ENCODE data around the gene AADAT.

AADAT gene

DNA sequence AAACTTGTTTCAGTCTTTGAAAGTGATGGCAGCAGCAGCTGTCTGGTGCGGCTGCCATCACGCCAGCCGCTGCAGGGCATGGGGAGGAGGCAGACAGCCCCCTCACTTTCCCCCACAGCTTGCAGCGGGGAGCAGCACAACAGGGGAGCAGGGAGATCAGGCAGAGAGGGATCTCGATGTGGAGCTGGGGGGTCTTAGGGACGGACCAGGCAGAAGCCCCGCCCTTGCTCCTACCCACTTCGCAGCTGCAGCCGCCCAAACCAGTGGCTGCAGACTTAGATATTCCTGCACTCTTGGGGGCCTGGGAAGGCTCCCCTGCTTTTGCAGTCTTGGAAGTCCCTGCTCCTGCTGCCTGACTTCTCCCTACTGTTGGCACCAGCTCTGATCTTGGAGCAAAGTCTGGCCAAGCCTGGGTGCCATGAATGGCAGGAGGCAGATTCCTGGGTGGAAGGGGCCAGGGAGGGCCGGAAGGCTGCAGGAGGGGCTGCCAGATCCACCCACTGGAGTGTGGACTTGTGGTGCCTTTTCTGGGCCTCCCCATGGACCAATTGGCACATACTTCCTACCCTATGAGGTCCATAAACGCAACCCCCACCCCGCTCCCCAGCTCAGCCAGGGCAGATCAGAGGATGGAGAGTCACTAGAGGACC is 49.6 kb downstream of the AADAT start:
- TF ChIP-seq POLR2AphosphoS5 (IDR thresholded peaks at IDR 0.05; ENCODE audit: low read depth, low read length): no peak
- no peak for TF ChIP-seq POU2F2 (IDR thresholded peaks at IDR 0.05; ENCODE audit: low read depth, low read length)
- TF ChIP-seq SPI1 (IDR thresholded peaks at IDR 0.05; ENCODE audit: low read depth, low read length): no peak
- TF ChIP-seq PAX5 (IDR thresholded peaks at IDR 0.05; ENCODE audit: insufficient read depth, low read length, severe bottlenecking): no peak
- no peak for TF ChIP-seq POLR2A (IDR thresholded peaks at IDR 0.05; ENCODE audit: low read depth, low read length)
- TF ChIP-seq TAF1 (IDR thresholded peaks at IDR 0.05; ENCODE audit: low read depth, low read length): no peak
- no peak for FAIRE-seq
- no peak for DNase-seq (ENCODE audit: insufficient read length, low spot score)

- TF ChIP-seq POLR2A (IDR thresholded peaks at IDR 0.05; ENCODE audit: low read depth, low read length) (no peak), POU2F2 (IDR thresholded peaks at IDR 0.05; ENCODE audit: low read depth, low read length) (no peak), PAX5 (IDR thresholded peaks at IDR 0.05; ENCODE audit: insufficient read depth, low read length, severe bottlenecking) (no peak), TAF1 (IDR thresholded peaks at IDR 0.05; ENCODE audit: low read depth, low read length) (no peak), POLR2AphosphoS5 (IDR thresholded peaks at IDR 0.05; ENCODE audit: low read depth, low read length) (no peak), SPI1 (IDR thresholded peaks at IDR 0.05; ENCODE audit: low read depth, low read length) (no peak)
- FAIRE-seq: no peak
- no peak for DNase-seq (ENCODE audit: insufficient read length, low spot score)
These were observed 51.0 kb downstream of the AADAT start for GRCh38 chr4:170038769-170039168.

DNA sequence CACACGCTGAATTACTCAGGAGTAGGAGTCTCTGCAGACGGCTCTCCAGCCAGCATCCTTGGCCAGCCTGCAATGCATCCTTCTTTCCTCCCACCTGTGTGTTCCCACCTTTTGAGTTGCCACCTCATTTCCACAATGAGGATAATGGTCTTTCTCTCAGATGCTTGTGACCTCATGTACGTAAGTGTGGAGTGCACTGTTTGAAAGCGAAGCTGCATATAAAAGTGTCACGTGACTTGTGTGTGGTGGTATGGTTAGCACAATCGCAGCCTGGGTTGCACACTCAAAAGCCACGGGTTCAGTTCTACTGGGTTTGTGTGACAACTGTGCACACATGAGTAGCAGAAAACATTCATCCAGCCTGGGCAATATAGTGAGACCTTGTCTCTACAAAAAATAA is 51.5 kb downstream of the AADAT start:
- no peak for FAIRE-seq
- TF ChIP-seq POU2F2 (IDR thresholded peaks at IDR 0.05; ENCODE audit: low read depth, low read length) (no peak), POLR2A (IDR thresholded peaks at IDR 0.05; ENCODE audit: low read depth, low read length) (no peak), POLR2AphosphoS5 (IDR thresholded peaks at IDR 0.05; ENCODE audit: low read depth, low read length) (no peak), PAX5 (IDR thresholded peaks at IDR 0.05; ENCODE audit: insufficient read depth, low read length, severe bottlenecking) (no peak)
- DNase-seq (ENCODE audit: insufficient read length, low spot score): no peak

- FAIRE-seq (no peak), DNase-seq (ENCODE audit: insufficient read length, low spot score) (no peak)
- TF ChIP-seq POLR2AphosphoS5 (IDR thresholded peaks at IDR 0.05; ENCODE audit: low read depth, low read length) (no peak), SPI1 (IDR thresholded peaks at IDR 0.05; ENCODE audit: low read depth, low read length) (no peak), POU2F2 (IDR thresholded peaks at IDR 0.05; ENCODE audit: low read depth, low read length) (no peak), TAF1 (IDR thresholded peaks at IDR 0.05; ENCODE audit: low read depth, low read length) (no peak), POLR2A (IDR thresholded peaks at IDR 0.05; ENCODE audit: low read depth, low read length) (no peak), PAX5 (IDR thresholded peaks at IDR 0.05; ENCODE audit: insufficient read depth, low read length, severe bottlenecking) (no peak)
These were observed 52.3 kb downstream of the AADAT start for GRCh38 chr4:170037481-170037880.

GRCh38 chr4:170035845-170036244 is 53.9 kb downstream of the AADAT start:
- FAIRE-seq (no peak), DNase-seq (ENCODE audit: insufficient read length, low spot score) (no peak)
- TF ChIP-seq POLR2AphosphoS5 (IDR thresholded peaks at IDR 0.05; ENCODE audit: low read depth, low read length) (no peak), POLR2A (IDR thresholded peaks at IDR 0.05; ENCODE audit: low read depth, low read length) (no peak), TAF1 (IDR thresholded peaks at IDR 0.05; ENCODE audit: low read depth, low read length) (no peak), PAX5 (IDR thresholded peaks at IDR 0.05; ENCODE audit: insufficient read depth, low read length, severe bottlenecking) (no peak), POU2F2 (IDR thresholded peaks at IDR 0.05; ENCODE audit: low read depth, low read length) (no peak), SPI1 (IDR thresholded peaks at IDR 0.05; ENCODE audit: low read depth, low read length) (no peak)

- TF ChIP-seq POU2F2 (IDR thresholded peaks at IDR 0.05; ENCODE audit: low read depth, low read length): no peak
- TF ChIP-seq TAF1 (IDR thresholded peaks at IDR 0.05; ENCODE audit: low read depth, low read length): no peak
- TF ChIP-seq SPI1 (IDR thresholded peaks at IDR 0.05; ENCODE audit: low read depth, low read length): no peak
- no peak for TF ChIP-seq POLR2A (IDR thresholded peaks at IDR 0.05; ENCODE audit: low read depth, low read length)
- TF ChIP-seq PAX5 (IDR thresholded peaks at IDR 0.05; ENCODE audit: insufficient read depth, low read length, severe bottlenecking): no peak
- TF ChIP-seq POLR2AphosphoS5 (IDR thresholded peaks at IDR 0.05; ENCODE audit: low read depth, low read length): no peak
- DNase-seq (ENCODE audit: insufficient read length, low spot score) (no peak), FAIRE-seq (no peak)
These were observed 54.5 kb downstream of the AADAT start for GRCh38 chr4:170035231-170035630.

GRCh38 chr4:170033999-170034398 is 55.8 kb downstream of the AADAT start:
- DNase-seq (ENCODE audit: insufficient read length, low spot score) (no peak), FAIRE-seq (no peak)

GRCh38 chr4:170030121-170030520 is 59.6 kb downstream of the AADAT start:
- TF ChIP-seq POLR2AphosphoS5 (IDR thresholded peaks at IDR 0.05; ENCODE audit: low read depth, low read length) (no peak), POLR2A (IDR thresholded peaks at IDR 0.05; ENCODE audit: low read depth, low read length) (no peak), POU2F2 (IDR thresholded peaks at IDR 0.05; ENCODE audit: low read depth, low read length) (no peak), PAX5 (IDR thresholded peaks at IDR 0.05; ENCODE audit: insufficient read depth, low read length, severe bottlenecking) (no peak), TAF1 (IDR thresholded peaks at IDR 0.05; ENCODE audit: low read depth, low read length) (no peak)
- DNase-seq (ENCODE audit: insufficient read length, low spot score) (no peak), FAIRE-seq (no peak)

More at GRCh38 chr4:170033999-170034398, 55.8 kb downstream of the AADAT start:
- TF ChIP-seq SPI1 (IDR thresholded peaks at IDR 0.05; ENCODE audit: low read depth, low read length): no peak
- TF ChIP-seq POLR2AphosphoS5 (IDR thresholded peaks at IDR 0.05; ENCODE audit: low read depth, low read length): no peak
- no peak for TF ChIP-seq PAX5 (IDR thresholded peaks at IDR 0.05; ENCODE audit: insufficient read depth, low read length, severe bottlenecking)
- TF ChIP-seq TAF1 (IDR thresholded peaks at IDR 0.05; ENCODE audit: low read depth, low read length): no peak
- no peak for TF ChIP-seq POLR2A (IDR thresholded peaks at IDR 0.05; ENCODE audit: low read depth, low read length)
- no peak for TF ChIP-seq POU2F2 (IDR thresholded peaks at IDR 0.05; ENCODE audit: low read depth, low read length)

- DNase-seq (ENCODE audit: insufficient read length, low spot score): peak; percentile 74
- TF ChIP-seq TAF1 (IDR thresholded peaks at IDR 0.05; ENCODE audit: low read depth, low read length): no peak
- TF ChIP-seq POU2F2 (IDR thresholded peaks at IDR 0.05; ENCODE audit: low read depth, low read length): no peak
- no peak for TF ChIP-seq PAX5 (IDR thresholded peaks at IDR 0.05; ENCODE audit: insufficient read depth, low read length, severe bottlenecking)
- peak; percentile 54 for FAIRE-seq
These were observed 62.5 kb downstream of the AADAT start for GRCh38 chr4:170027181-170027829.

Measured in GM12891 (cell line).